ENCODE data around the gene SRCIN1.
"Not testable (repeated sequence)": the region's sequence is repeated elsewhere in the genome, so short reads cannot be mapped to it uniquely, and the experiment has no call there.

SRCIN1 gene

GRCh38 chr17:38543403-38544174 is 62.2 kb downstream of the SRCIN1 start:
- DNase-seq (ENCODE audit: low read depth), result no peak

GRCh38 chr17:38542286-38542685 is 63.5 kb downstream of the SRCIN1 start:
- no peak for DNase-seq (ENCODE audit: low read depth)

- DNase-seq (ENCODE audit: low read depth), result no peak
Observed at GRCh38 chr17:38541281-38541680, 64.5 kb downstream of the SRCIN1 start.

GRCh38 chr17:38540514-38541045 is 65.2 kb downstream of the SRCIN1 start:
- no peak for DNase-seq (ENCODE audit: low read depth)

- DNase-seq (ENCODE audit: low read depth), result no peak
Observed at GRCh38 chr17:38539386-38539785, 66.4 kb downstream of the SRCIN1 start.

- no peak for DNase-seq (ENCODE audit: low read depth)
Observed at GRCh38 chr17:38538906-38539305, 66.8 kb downstream of the SRCIN1 start.

GRCh38 chr17:38536661-38537060 is 69.1 kb downstream of the SRCIN1 start:
- peak; percentile 41 for DNase-seq (ENCODE audit: low read depth)

- DNase-seq (ENCODE audit: low read depth), result no peak
Observed at GRCh38 chr17:38535886-38536285, 69.9 kb downstream of the SRCIN1 start.

- no peak for DNase-seq (ENCODE audit: low read depth)
Observed at GRCh38 chr17:38534498-38534885, 71.3 kb downstream of the SRCIN1 start.

GRCh38 chr17:38533866-38534497 is 71.8 kb downstream of the SRCIN1 start:
- DNase-seq (ENCODE audit: low read depth), result no peak

GRCh38 chr17:38533241-38533640 is 72.5 kb downstream of the SRCIN1 start:
- no peak for DNase-seq (ENCODE audit: low read depth)

- no peak for DNase-seq (ENCODE audit: low read depth)
Observed at GRCh38 chr17:38532451-38532850, 73.3 kb downstream of the SRCIN1 start.

- DNase-seq (ENCODE audit: low read depth), result not testable (repeated sequence)
Observed at GRCh38 chr17:38531761-38532160, 74.0 kb downstream of the SRCIN1 start.

- not testable (repeated sequence) for DNase-seq (ENCODE audit: low read depth)
Observed at GRCh38 chr17:38530856-38531255, 74.9 kb downstream of the SRCIN1 start.

GRCh38 chr17:38528141-38528540 is 77.6 kb downstream of the SRCIN1 start:
- DNase-seq (ENCODE audit: low read depth), result not testable (repeated sequence)

GRCh38 chr17:38526526-38526925 is 79.2 kb downstream of the SRCIN1 start:
- DNase-seq (ENCODE audit: low read depth), result not testable (repeated sequence)

GRCh38 chr17:38512473-38513058 is 93.2 kb downstream of the SRCIN1 start:
- no peak for DNase-seq (ENCODE audit: low read depth)

GRCh38 chr17:38511150-38512108 is 94.3 kb downstream of the SRCIN1 start:
- DNase-seq (ENCODE audit: low read depth), result peak; percentile 85

GRCh38 chr17:38510421-38511149 is 95.2 kb downstream of the SRCIN1 start:
- peak; percentile 54 for DNase-seq (ENCODE audit: low read depth)

- peak; percentile 26 for DNase-seq (ENCODE audit: low read depth)
Observed at GRCh38 chr17:38509772-38510420, 95.9 kb downstream of the SRCIN1 start.
